Measurements from ENCODE around the gene PARP9. TPM values are rescaled to one million over a fixed set of nuclear protein-coding genes. Genes with fewer than 3 reads are reported as not detected.

PARP9 gene
- total and polyA plus RNA-seq, 2 of the 8 experiments (the other 6 are each of a cell fraction or from before 2014, with no cell fraction given), result 3.7 to 4.5 TPM

- FAIRE-seq, result no peak
- Histone ChIP-seq H3K36me3 (ENCODE audit: control insufficient read depth in 2 of 4, insufficient read depth in 4 of 4, low read length in 3 of 4) (no peaks in the 10 kb centered on the region), H3K27me3 (replicated peaks in 1 of 4; ENCODE audit: control insufficient read depth in 3 of 4, extremely low read depth in 1 of 4, insufficient read depth in 3 of 4, low read length in 3 of 4) (no peaks in the 10 kb centered on the region)
- no peak for TF ChIP-seq ATF3 (IDR thresholded peaks at IDR 0.05; ENCODE audit: insufficient read depth, low read depth, low read length)
These were observed 8.6 kb downstream of the PARP9 start for GRCh38 chr3:122555275-122556071.

More at GRCh38 chr3:122555275-122556071, 8.6 kb downstream of the PARP9 start:
- Histone ChIP-seq H2BK20ac (ENCODE audit: low read length) (no peak overlapping the region), H3K23ac (ENCODE audit: insufficient read length) (no peak overlapping the region), H2BK120ac (replicated peaks; ENCODE audit: low read depth, low read length) (no peak overlapping the region), H3K4me1 (replicated peaks in 1 of 4; ENCODE audit: control insufficient read depth in 3 of 4, insufficient read depth in 4 of 4, low read length in 3 of 4) (peaks cover 0 to 3% (median 1%) of the 10 kb centered on the region in 4 experiments; a peak in 1 of 7 replicates), H4K5ac (ENCODE audit: insufficient read length, low read depth, low read length) (no peak overlapping the region), H2BK5ac (ENCODE audit: low read depth, low read length) (no peak overlapping the region), H3K9ac (replicated peaks in 1 of 4; ENCODE audit: extremely low read depth in 1 of 4, low read depth in 3 of 4, low read length in 3 of 4) (no peak overlapping the region), H3K9me3 (ENCODE audit: insufficient read depth in 2 of 2, low read depth in 1 of 2, low read length in 1 of 2) (no peaks in the 10 kb centered on the region), H2AFZ (ENCODE audit: low read length) (no peak overlapping the region), H3K27ac (ENCODE audit: low read depth, low read length) (no peak overlapping the region), H3K14ac (ENCODE audit: insufficient read length) (no peak overlapping the region), H2BK12ac (ENCODE audit: low read depth, low read length) (no peak overlapping the region), H3K18ac (ENCODE audit: extremely low read depth, low read length) (no peak overlapping the region), H2BK15ac (ENCODE audit: low read length) (no peak overlapping the region), H4K20me1 (replicated peaks in 1 of 2; ENCODE audit: control insufficient read depth in 1 of 2, insufficient read depth in 2 of 2, low read length in 2 of 2) (no peaks in the 10 kb centered on the region), H4K91ac (replicated peaks; ENCODE audit: insufficient read length, low read length) (no peak overlapping the region), H3K4me3 (ENCODE audit: extremely low read depth in 1 of 4, insufficient read depth in 2 of 4, low read depth in 3 of 4, low read length in 4 of 4) (no peak overlapping the region), H3K79me1 (ENCODE audit: low read depth, low read length) (no peaks in the 10 kb centered on the region), H3K4ac (replicated peaks; ENCODE audit: insufficient read length, low read depth, low read length) (no peak overlapping the region), H3K23me2 (ENCODE audit: low read depth, low read length) (no peaks in the 10 kb centered on the region), H2AK5ac (ENCODE audit: low read depth, low read length) (no peak overlapping the region), H4K8ac (ENCODE audit: extremely low read depth, insufficient read depth, low read length) (no peak overlapping the region), H3K56ac (replicated peaks; ENCODE audit: insufficient read length, low read depth, low read length) (no peak overlapping the region), H3K4me2 (ENCODE audit: insufficient read depth in 1 of 2, low read depth in 2 of 2, low read length in 2 of 2) (no peak overlapping the region), H3K79me2 (ENCODE audit: control insufficient read depth in 1 of 2, insufficient read depth in 2 of 2, low read length in 2 of 2) (no peaks in the 10 kb centered on the region)
- POLR2A ChIA-PET (ENCODE audit: partially characterized antibody), result no interaction called here
- no peak for DNase-seq (ENCODE audit: low read depth in 1 of 2, low spot score in 2 of 2)
- CTCF ChIA-PET (ENCODE audit: partially characterized antibody), result interaction anchor here (0.6 to 9.0 kb wide), 5 partner anchors 16 to 454 kb away, joined by 3 to 62 read pairs (median 4); partner anchors contain the start of gene PARP14
- WGBS, 2 experiments (ENCODE audit: extremely low coverage in 1 of 2, insufficient coverage in 1 of 2, insufficient read length in 1 of 2, insufficient replicate concordance in 2 of 2, low coverage in 1 of 2, low lambda C conversion rate in 2 of 2, missing lambda C conversion rate in 1 of 2), result 96% methylated on average over 6 of the region's 6 CpGs; no CpG with 5 or more reads in 1 of the 2 experiments
